Body of pancreas (tissue), 4 donors: ENCODE measurements around the gene GJD4. TPM values are rescaled to one million over a fixed set of nuclear protein-coding genes. Genes with fewer than 3 reads are reported as not detected.

Experiments
- ATAC-seq: fragments of 150-250 bp; one replicate; pipeline ENCODE4 v1.9.1; 2016
- DNase-seq, 4 donors: peaks; one replicate each; pipeline ENCODE4 v3.0.0-alpha.2; 2019
- H3K27ac ChIP-seq, 4 donors: fragments of 200-600 bp; sonication (generic); 1 replicate in 3 of 4; 2 replicates in 1 of 4; pipeline versions ENCODE4 v1.5.1 to v1.6.1; 2016 to 2019; ENCODE audit warnings: mild to moderate bottlenecking in 1 of 4, mixed read lengths in 1 of 4, moderate library complexity in 1 of 4
- H3K27me3 ChIP-seq, 2 donors: fragments of 200-600 bp; sonication (generic); one replicate each; pipeline ENCODE4 v1.6.0; 2016; ENCODE audit warnings: mild to moderate bottlenecking in 1 of 2
- H3K36me3 ChIP-seq, 2 donors: fragments of 200-600 bp; sonication (generic); replicated peaks in 1 of 2; 2 replicates each; pipeline ENCODE4 v1.5.1; 2016; ENCODE audit warnings: low read depth in 2 of 2; ENCODE audit not compliant: insufficient read depth in 1 of 2
- H3K4me1 ChIP-seq: fragments of 200-600 bp; sonication (generic); one replicate; pipeline ENCODE4 v1.6.0; 2016
- H3K4me3 ChIP-seq, 2 donors: fragments of 200-600 bp; sonication (generic); 1 replicate in 1 of 2; 2 replicates in 1 of 2; pipeline ENCODE4 v1.5.1; 2016 to 2019
- H3K9me3 ChIP-seq, 3 donors: fragments of 200-600 bp; sonication (generic); 1 replicate in 2 of 3; 2 replicates in 1 of 3; pipeline ENCODE4 v1.5.1; 2016
- CTCF ChIP-seq, 7 experiments: fragments of 450-650 bp in 4 of 7; fragments of 200-600 bp in 3 of 7; sonication (generic) in 3 of 7; IDR thresholded peaks; one replicate each; pipeline ENCODE4 v1.5.1; 2016 to 2019; ENCODE audit warnings: antibody characterized with exemption in 7 of 7
- POLR2A ChIP-seq, 3 donors: fragments of 450-650 bp; IDR thresholded peaks; one replicate each; pipeline ENCODE4 v1.6.1; 2016; ENCODE audit warnings: antibody characterized with exemption in 3 of 3, mild to moderate bottlenecking in 2 of 3
- WGBS, 2 donors: methylation state at CpG; one replicate each; pipeline ENCODE4 v1.1.5; 2017; 5-methylcytosine and 5-hydroxymethylcytosine counted together
- intact Hi-C: fragments of 100-400 bp; cut with DNase I; formaldehyde crosslinking; loops from one replicate; pipeline ENCODE4 v1.15.1; 2023
- total RNA-seq, 2 donors: library from RNA; depleted of rRNA; stranded (reverse); fragments of >200 nt; gene quantifications; one replicate each; pipeline ENCODE4 v1.1.0, GENCODE V29; 2016

The GJD4 gene
- total RNA-seq, 2 donors from 2014 or later = not detected

GRCh38 chr10:35581655-35582054 lies 23.5 kb upstream of the GJD4 start:
- H3K4me3 ChIP-seq = no peak overlapping the region
- no peaks in the 10 kb centered on the region for H3K4me1 ChIP-seq
- intact Hi-C loops = no loop called here
- no peaks in the 10 kb centered on the region for H3K9me3 ChIP-seq
- ATAC-seq (no peak), DNase-seq (no peak)
- no peaks in the 10 kb centered on the region for H3K27me3 ChIP-seq
- H3K36me3 ChIP-seq = no peaks in the 10 kb centered on the region
- WGBS, 2 donors = 84 to 90% methylated on average over 6 of the region's 6 CpGs
- no peak overlapping the region for H3K27ac ChIP-seq
- TF ChIP-seq POLR2A (IDR thresholded peaks at IDR 0.05) (no peak), CTCF (IDR thresholded peaks at IDR 0.05) (no peak)

GRCh38 chr10:35584946-35585345 lies 20.2 kb upstream of the GJD4 start:
- Histone ChIP-seq H3K27me3 (no peaks in the 10 kb centered on the region), H3K4me1 (no peaks in the 10 kb centered on the region), H3K36me3 (no peaks in the 10 kb centered on the region), H3K4me3 (no peak overlapping the region), H3K9me3 (no peaks in the 10 kb centered on the region), H3K27ac (no peak overlapping the region)
- ATAC-seq = no peak
- WGBS, 2 donors = 86 to 88% methylated on average over 9 of the region's 9 CpGs
- TF ChIP-seq POLR2A (IDR thresholded peaks at IDR 0.05) (no peak), CTCF (IDR thresholded peaks at IDR 0.05) (no peak)
- no peak for DNase-seq
- intact Hi-C loops = no loop called here

GRCh38 chr10:35585356-35585755 lies 19.8 kb upstream of the GJD4 start:
- DNase-seq (no peak), ATAC-seq (no peak)
- H3K4me1 ChIP-seq = no peaks in the 10 kb centered on the region
- H3K27ac ChIP-seq = no peak overlapping the region
- H3K36me3 ChIP-seq = no peaks in the 10 kb centered on the region
- TF ChIP-seq CTCF (IDR thresholded peaks at IDR 0.05) = no peak
- TF ChIP-seq POLR2A (IDR thresholded peaks at IDR 0.05) = no peak
- intact Hi-C loops = no loop called here
- H3K4me3 ChIP-seq = no peak overlapping the region
- H3K27me3 ChIP-seq = no peaks in the 10 kb centered on the region
- 88 to 90% methylated on average over 10 to 11 of the region's 11 CpGs for WGBS, 2 donors
- no peaks in the 10 kb centered on the region for H3K9me3 ChIP-seq

- ATAC-seq (no peak), DNase-seq (no peak)
- intact Hi-C loops = no loop called here
- Histone ChIP-seq H3K4me3 (no peak overlapping the region), H3K4me1 (no peaks in the 10 kb centered on the region), H3K9me3 (no peaks in the 10 kb centered on the region), H3K36me3 (no peaks in the 10 kb centered on the region), H3K27me3 (no peaks in the 10 kb centered on the region), H3K27ac (no peak overlapping the region)
- TF ChIP-seq CTCF (IDR thresholded peaks at IDR 0.05) (no peak), POLR2A (IDR thresholded peaks at IDR 0.05) (no peak)
- WGBS, 2 donors = 47 to 51% methylated on average over 8 of the region's 8 CpGs
Observed at GRCh38 chr10:35585903-35586535, 19.1 kb upstream of the GJD4 start.

GRCh38 chr10:35588836-35589235 lies 16.3 kb upstream of the GJD4 start:
- H3K36me3 ChIP-seq = no peaks in the 10 kb centered on the region
- DNase-seq (no peak), ATAC-seq (no peak)
- H3K27ac ChIP-seq = no peak overlapping the region
- no peaks in the 10 kb centered on the region for H3K27me3 ChIP-seq
- no peak overlapping the region for H3K4me3 ChIP-seq
- intact Hi-C loops = no loop called here
- no peaks in the 10 kb centered on the region for H3K9me3 ChIP-seq
- H3K4me1 ChIP-seq = no peaks in the 10 kb centered on the region
- TF ChIP-seq CTCF (IDR thresholded peaks at IDR 0.05) = no peak
- no peak for TF ChIP-seq POLR2A (IDR thresholded peaks at IDR 0.05)
